ENCODE data around the gene BICD1. TPM values are rescaled to one million over a fixed set of nuclear protein-coding genes. Genes with fewer than 3 reads are reported as not detected.

The BICD1 gene
- total RNA-seq, 1 donor from 2014 or later, result 13.1 TPM

DNA sequence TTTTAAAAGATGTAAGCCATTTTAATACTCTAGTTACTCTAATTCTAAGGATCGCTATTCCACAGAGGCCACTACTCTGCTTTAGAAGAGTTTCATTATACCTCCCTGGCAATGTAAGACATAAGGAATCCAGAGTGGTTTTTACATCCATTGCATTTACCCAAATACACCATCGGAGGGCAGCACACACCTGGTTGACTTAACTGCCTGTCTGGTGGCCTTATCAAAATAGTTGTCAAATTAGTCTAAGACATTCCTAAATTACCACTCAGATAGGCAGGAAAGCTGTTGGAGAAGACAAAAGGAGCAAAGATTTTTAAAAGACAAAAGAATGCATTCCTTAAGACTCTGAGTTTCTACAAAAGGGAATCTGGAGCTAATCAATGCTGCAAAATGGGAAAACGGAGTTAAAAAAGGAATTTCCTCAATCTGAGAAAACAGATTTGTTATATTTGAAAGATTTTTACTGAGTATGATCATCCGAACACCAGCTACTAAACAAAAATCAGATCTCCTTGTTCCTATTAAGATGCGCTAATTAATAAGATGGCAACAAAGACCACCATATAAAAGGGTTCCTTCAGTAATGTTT lies 258.9 kb downstream of the BICD1 start:
- TF ChIP-seq, protein P1, sequence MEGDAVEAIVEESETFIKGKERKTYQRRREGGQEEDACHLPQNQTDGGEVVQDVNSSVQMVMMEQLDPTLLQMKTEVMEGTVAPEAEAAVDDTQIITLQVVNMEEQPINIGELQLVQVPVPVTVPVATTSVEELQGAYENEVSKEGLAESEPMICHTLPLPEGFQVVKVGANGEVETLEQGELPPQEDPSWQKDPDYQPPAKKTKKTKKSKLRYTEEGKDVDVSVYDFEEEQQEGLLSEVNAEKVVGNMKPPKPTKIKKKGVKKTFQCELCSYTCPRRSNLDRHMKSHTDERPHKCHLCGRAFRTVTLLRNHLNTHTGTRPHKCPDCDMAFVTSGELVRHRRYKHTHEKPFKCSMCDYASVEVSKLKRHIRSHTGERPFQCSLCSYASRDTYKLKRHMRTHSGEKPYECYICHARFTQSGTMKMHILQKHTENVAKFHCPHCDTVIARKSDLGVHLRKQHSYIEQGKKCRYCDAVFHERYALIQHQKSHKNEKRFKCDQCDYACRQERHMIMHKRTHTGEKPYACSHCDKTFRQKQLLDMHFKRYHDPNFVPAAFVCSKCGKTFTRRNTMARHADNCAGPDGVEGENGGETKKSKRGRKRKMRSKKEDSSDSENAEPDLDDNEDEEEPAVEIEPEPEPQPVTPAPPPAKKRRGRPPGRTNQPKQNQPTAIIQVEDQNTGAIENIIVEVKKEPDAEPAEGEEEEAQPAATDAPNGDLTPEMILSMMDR (IDR thresholded peaks at IDR 0.05; ENCODE audit: insufficient read depth, low read length, poor library complexity, severe bottlenecking), result peak; percentile 63
- DNase-seq (ENCODE audit: low read depth), result peak; percentile 29

DNA sequence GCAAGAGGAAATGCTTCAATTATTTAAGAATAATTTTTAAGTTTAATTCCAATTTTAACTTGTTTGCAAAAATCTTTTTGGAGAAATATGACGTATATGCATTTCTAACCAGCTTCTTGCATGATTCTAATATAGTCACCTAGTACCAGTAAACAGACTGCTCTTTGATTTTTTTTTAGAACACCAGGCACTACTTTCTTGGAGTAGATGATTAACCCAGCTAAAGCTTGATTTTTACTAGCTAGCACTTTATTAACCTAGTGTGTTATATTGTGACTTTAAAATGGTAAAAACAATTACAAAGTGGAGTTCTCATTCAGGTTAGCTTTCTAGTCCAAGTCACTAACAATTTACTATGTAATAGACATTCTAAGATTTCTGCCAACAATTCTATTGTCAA lies 260.1 kb downstream of the BICD1 start:
- Histone ChIP-seq H3K4me3 (ENCODE audit: low read depth, low read length) (no peak overlapping the region), H3K27me3 (ENCODE audit: control insufficient read depth, insufficient read depth, low read length) (no peaks in the 10 kb centered on the region), H3K36me3 (ENCODE audit: control insufficient read depth, insufficient read depth, low read length) (no peaks in the 10 kb centered on the region)
- DNase-seq (ENCODE audit: low read depth), result no peak
- TF ChIP-seq, protein P1 (IDR thresholded peaks at IDR 0.05; ENCODE audit: insufficient read depth, low read length, poor library complexity, severe bottlenecking), result no peak

More for the DNA sequence above, 258.9 kb downstream of the BICD1 start:
- H3K27me3 ChIP-seq (ENCODE audit: control insufficient read depth, insufficient read depth, low read length), result no peaks in the 10 kb centered on the region
- H3K36me3 ChIP-seq (ENCODE audit: control insufficient read depth, insufficient read depth, low read length), result no peaks in the 10 kb centered on the region
- no peak overlapping the region for H3K4me3 ChIP-seq (ENCODE audit: low read depth, low read length)

DNA sequence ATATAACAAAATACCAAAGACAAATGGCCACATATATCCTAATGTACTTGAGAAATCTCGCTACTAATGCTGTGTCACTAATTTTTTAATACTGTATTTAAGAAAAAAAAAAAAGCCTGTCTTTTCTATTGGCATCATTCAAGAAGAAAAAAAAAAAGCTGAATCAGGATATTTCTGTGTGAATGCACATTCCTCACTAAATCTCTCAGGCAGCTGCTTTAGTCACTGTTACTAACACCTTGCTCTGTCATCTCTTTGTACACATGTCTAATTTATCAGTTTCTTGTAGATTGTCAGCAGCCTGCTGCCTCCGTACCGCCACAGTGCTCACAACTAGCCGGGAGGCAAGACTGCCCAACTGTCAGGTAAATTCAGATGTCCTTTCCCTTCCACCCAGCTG lies 260.7 kb downstream of the BICD1 start:
- no peaks in the 10 kb centered on the region for H3K36me3 ChIP-seq (ENCODE audit: control insufficient read depth, insufficient read depth, low read length)
- H3K4me3 ChIP-seq (ENCODE audit: low read depth, low read length), result no peak overlapping the region
- TF ChIP-seq, protein P1 (IDR thresholded peaks at IDR 0.05; ENCODE audit: insufficient read depth, low read length, poor library complexity, severe bottlenecking), result no peak
- DNase-seq (ENCODE audit: low read depth), result no peak
- H3K27me3 ChIP-seq (ENCODE audit: control insufficient read depth, insufficient read depth, low read length), result no peaks in the 10 kb centered on the region

DNA sequence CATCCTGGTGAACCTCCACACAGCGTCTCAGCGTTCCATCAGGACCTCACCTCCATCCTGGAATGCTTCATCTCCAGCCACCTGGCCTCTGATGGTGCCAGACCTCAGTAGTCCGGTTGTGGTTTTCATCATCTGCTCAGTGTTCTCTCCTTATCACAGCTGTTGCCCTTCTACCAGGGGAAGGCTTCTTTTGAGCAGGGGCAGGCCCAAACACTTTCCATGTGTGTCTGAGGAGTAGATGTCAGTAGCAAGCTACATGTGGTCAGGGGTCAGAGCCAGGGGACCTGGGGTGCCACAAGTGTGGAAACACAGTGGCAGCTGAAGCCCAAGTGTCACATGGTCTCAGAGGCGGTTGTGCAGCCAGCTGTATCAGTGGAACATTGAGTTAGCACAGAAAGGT lies 262.6 kb downstream of the BICD1 start:
- DNase-seq (ENCODE audit: low read depth), result no peak
- Histone ChIP-seq H3K36me3 (ENCODE audit: control insufficient read depth, insufficient read depth, low read length) (no peaks in the 10 kb centered on the region), H3K27me3 (ENCODE audit: control insufficient read depth, insufficient read depth, low read length) (no peaks in the 10 kb centered on the region), H3K4me3 (ENCODE audit: low read depth, low read length) (no peak overlapping the region)
- TF ChIP-seq, protein P1 (IDR thresholded peaks at IDR 0.05; ENCODE audit: insufficient read depth, low read length, poor library complexity, severe bottlenecking), result no peak

DNA sequence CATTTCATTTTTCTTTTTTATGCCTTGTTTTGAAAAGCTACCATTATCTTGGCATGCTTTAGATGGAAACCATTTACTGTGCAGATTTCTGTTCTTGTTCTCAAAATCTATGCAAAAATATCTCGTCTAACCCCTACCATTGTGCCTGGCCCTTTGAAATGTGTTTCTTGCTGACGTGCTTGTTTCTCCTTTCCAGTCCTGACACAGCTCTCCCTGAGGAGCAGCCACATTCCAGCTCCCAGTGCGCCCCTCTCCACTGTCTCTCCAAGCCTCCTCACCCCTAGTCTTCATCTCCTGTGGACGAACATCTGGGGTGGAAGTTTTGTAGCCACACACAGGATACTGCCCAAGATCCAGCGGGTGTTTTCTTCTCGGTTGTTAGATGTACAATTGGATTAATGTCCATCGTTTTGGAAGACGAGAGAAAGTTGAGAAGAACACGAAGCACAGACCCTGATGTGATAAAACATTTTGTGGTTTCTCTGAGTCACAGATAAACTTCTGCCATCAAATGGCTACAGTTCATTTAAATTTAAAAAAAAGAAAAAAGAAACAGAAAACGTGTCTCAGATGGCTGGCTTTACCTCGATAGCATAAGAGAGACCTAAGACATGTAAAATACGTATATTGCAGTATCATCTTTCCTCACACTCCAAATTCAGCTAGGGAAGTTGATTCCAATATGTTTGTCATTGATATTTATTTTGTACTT lies 270.9 kb downstream of the BICD1 start:
- Histone ChIP-seq H3K4me3 (ENCODE audit: low read depth, low read length) (no peak overlapping the region), H3K36me3 (ENCODE audit: control insufficient read depth, insufficient read depth, low read length) (no peaks in the 10 kb centered on the region), H3K27me3 (ENCODE audit: control insufficient read depth, insufficient read depth, low read length) (no peaks in the 10 kb centered on the region)
- TF ChIP-seq, protein P1 (IDR thresholded peaks at IDR 0.05; ENCODE audit: insufficient read depth, low read length, poor library complexity, severe bottlenecking), result no peak
- DNase-seq (ENCODE audit: low read depth), result no peak
